Esophagus (tissue), 2 donors: ENCODE measurements around the gene TUBG1. TPM values are rescaled to one million over a fixed set of nuclear protein-coding genes. Genes with fewer than 3 reads are reported as not detected.

ENCODE experiments used
- H3K27ac ChIP-seq, 2 donors: one replicate each; pipeline ENCODE4 v1.5.1; 2013; ENCODE audit warnings: low read depth in 2 of 2, mild to moderate bottlenecking in 2 of 2, inconsistent platforms in 1 of 2, low read length in 1 of 2, moderate library complexity in 1 of 2
- H3K27me3 ChIP-seq, 2 donors: one replicate each; pipeline ENCODE4 v1.6.1; 2013; ENCODE audit warnings: low read length in 2 of 2, control low read depth in 1 of 2, mild to moderate bottlenecking in 1 of 2; ENCODE audit not compliant: insufficient read depth in 2 of 2, control insufficient read depth in 1 of 2
- H3K36me3 ChIP-seq, 2 donors: one replicate each; pipeline ENCODE4 v1.6.1; 2013; ENCODE audit warnings: low read length in 1 of 2; ENCODE audit not compliant: control insufficient read depth in 2 of 2, insufficient read depth in 2 of 2
- H3K4me1 ChIP-seq, 2 donors: one replicate each; pipeline ENCODE4 v1.6.1; 2013; ENCODE audit warnings: low read length in 1 of 2; ENCODE audit not compliant: control insufficient read depth in 2 of 2, insufficient read depth in 2 of 2
- H3K4me3 ChIP-seq, 2 donors: one replicate each; pipeline ENCODE4 v1.5.1; 2013; ENCODE audit warnings: low read length in 2 of 2, mild to moderate bottlenecking in 2 of 2, low read depth in 1 of 2, moderate library complexity in 1 of 2
- H3K9me3 ChIP-seq, 2 donors: one replicate each; pipeline ENCODE4 v1.6.1; 2013; ENCODE audit warnings: mild to moderate bottlenecking in 2 of 2, low read depth in 1 of 2, low read length in 1 of 2, moderate library complexity in 1 of 2; ENCODE audit not compliant: control insufficient read depth in 2 of 2, insufficient read depth in 1 of 2
- WGBS, 2 donors: extraction: QIAGEN DNeasy Blood & Tissue Kit; methylation state at CpG; one replicate each; pipeline ENCODE4 v1.1.7; 2013; 5-methylcytosine and 5-hydroxymethylcytosine counted together
- polyA plus RNA-seq, 2 donors: library from polyadenylated mRNA; stranded (reverse); fragments of 200-250 nt; gene quantifications; one replicate each; pipeline ENCODE4 v1.2.3, GENCODE V29; 2013
- donor health status: healthy with polysubstance abuse.
- donor health status: Bipolar disorder and iron deficiency.

Gene TUBG1
- polyA plus RNA-seq, 2 donors: 27.2 to 49.9 TPM

DNA sequence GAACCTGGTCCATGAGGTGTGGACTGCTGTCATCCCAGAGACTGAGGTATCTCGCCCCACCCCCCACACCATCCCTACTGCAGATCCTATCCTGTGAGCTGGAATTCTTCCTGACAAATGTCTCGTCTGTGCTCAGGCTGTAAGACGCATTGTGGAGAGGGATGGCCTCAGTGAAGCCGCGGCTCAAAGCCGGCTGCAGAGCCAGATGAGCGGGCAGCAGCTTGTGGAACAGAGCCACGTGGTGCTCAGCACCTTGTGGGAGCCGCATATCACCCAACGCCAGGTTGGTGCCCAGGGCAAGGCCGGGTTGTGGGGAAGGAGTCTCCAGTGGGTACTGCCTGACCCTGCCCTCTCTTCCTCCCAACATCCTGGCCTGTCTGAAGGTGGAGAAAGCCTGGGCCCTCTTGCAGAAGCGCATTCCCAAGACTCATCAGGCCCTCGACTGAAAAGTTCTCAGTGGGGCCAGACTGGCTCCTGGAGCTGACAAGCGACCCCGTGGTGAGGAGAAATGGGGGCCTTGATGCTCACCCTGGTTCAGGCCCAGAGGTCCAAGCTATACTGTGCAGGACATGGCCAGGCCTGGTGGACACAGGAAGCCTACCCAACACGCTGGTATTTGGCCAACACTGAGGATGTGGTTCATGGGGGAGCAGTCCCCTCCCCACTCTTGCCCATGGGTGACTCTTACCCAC, 43.8 kb upstream of the TUBG1 start:
- peak overlapping the region in 1 of 2 donors; percentile 94 for H3K27ac ChIP-seq
- peaks cover 18 to 38% of the 10 kb centered on the region in 2 donors for H3K36me3 ChIP-seq
- no peak overlapping the region for H3K4me3 ChIP-seq
- no peaks in the 10 kb centered on the region for H3K27me3 ChIP-seq
- 89 to 91% methylated on average over 16 of the region's 16 CpGs for WGBS, 2 donors
- H3K4me1 ChIP-seq: peaks cover 13 to 38% of the 10 kb centered on the region in 2 donors
- H3K9me3 ChIP-seq: no peaks in the 10 kb centered on the region

DNA sequence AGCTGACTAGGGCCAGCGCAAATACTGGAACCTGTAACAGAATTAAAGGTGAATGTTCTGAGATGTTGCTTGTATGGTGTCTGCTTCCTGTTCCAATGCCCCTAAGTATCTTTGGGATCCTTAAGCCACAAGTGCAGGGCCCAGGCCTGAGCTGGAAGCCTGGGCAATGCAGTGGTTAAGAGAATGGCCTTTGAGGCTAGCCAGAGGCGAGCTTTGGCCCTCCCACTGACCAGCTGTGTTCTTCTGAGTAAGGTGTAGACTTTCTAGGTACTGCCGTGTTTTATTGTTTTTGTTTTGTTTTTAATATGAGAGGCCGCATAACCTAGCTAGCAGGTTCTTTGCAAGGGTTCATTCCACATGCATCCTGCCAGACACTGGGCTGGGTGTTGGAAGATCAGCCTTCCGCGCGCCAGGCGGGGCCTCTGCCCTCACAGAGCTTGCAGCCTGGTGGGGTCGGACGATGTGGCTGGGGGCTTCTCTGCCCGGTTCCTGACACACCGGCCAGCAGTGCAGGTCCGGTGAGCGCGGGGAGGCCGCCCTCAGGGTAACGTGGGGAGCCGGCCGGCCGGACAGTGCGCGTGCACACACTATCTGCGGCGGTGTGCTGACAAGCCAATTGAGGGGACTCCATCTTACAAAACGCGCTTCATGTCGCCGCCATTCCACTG, 43.1 kb upstream of the TUBG1 start:
- H3K36me3 ChIP-seq: peaks cover 20 to 38% of the 10 kb centered on the region in 2 donors
- H3K27ac ChIP-seq: peak overlapping the region; percentile 89 to 94

DNA sequence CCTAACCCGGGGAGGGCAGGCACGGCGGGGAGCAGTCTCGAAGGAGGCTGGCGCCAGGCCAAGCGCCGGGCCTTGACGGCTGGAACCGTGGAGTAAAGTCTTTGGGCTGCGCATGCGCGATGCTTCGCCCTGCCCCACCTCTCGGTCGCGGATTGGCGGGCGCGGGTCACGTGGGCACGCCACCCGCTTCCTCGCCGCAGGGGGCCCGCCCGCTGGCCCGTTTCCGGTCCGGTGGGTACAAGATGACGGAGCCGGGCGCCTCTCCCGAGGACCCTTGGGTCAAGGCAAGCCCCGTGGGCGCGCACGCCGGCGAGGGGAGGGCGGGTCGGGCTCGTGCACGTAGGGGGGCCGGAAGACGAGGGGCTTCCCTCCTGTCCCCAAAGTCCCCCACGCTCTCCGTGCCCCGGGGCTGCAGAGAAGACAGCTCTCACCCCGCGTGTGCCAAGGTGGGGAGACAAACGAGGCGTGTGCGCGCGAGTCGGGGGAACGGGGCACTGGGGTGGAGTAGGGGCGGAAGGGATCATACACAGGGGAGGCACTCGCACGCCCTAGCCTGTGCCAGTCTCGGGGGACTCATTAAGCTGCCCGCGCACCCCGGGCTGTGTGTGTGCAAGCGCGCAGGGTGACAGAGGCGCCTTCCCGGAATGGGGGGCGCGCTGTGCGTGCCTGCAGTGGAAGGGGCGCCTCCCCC, 42.5 kb upstream of the TUBG1 start, which contains the start of gene MLX:
MLX (plus strand) TSS at position 218 of the 691 bp plus-strand sequence; CDS start at position 243, 25 bp downstream.
- no peaks in the 10 kb centered on the region for H3K9me3 ChIP-seq
- peaks cover 13 to 32% of the 10 kb centered on the region in 2 donors for H3K4me1 ChIP-seq
- H3K27me3 ChIP-seq: no peaks in the 10 kb centered on the region
- peak within 1 kb of the TSS; percentile 94 to 97 for H3K27ac ChIP-seq
- WGBS, 2 donors: 0 to 1% methylated on average over 70 to 72 of the region's 72 CpGs
- peak within 1 kb of the TSS; percentile 74 to 92 for H3K4me3 ChIP-seq
- H3K36me3 ChIP-seq: peaks cover 26 to 42% of the 10 kb centered on the region in 2 donors

More for the DNA sequence above, 43.1 kb upstream of the TUBG1 start:
- Histone ChIP-seq H3K9me3 (no peaks in the 10 kb centered on the region), H3K4me1 (peaks cover 13 to 35% of the 10 kb centered on the region in 2 donors), H3K4me3 (peak overlapping the region; percentile 74 to 92), H3K27me3 (no peaks in the 10 kb centered on the region)
- WGBS, 2 donors: 30 to 31% methylated on average over 28 of the region's 28 CpGs

DNA sequence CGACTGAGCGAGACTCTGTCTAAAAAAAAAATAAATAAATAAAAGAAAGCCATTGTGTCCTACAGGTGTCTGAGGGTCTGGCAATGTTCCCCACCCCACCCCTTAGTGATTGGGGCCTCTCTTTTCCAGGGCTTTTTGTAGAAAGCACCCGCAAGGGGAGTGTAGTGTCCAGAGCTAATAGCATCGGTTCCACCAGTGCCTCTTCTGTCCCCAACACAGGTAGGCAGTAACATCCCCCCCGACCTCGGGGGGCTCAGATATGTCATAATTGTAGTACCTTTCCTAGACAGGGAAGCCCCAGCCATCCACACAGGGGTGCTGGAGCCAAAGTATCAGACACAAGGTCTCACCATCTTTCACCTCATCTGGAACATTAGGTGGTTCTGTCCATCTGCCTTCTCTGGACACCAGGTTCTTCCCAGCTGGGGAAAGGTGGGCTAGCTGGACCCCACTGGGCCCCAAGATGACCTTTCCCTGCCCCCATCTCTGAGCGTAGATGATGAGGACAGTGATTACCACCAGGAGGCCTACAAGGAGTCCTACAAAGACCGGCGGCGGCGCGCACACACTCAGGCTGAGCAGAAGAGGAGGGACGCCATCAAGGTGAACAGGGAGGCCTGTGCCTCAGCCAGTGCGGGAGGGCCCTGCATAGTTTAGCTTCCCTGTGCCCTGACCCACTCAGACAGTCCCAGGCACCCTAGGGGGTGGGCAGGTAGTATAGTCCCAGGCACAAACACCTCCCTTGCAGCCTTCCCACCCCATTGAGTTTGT, 41.0 kb upstream of the TUBG1 start:
- WGBS, 2 donors: 85 to 87% methylated on average over 14 of the region's 14 CpGs
- Histone ChIP-seq H3K4me1 (peaks cover 9 to 24% of the 10 kb centered on the region in 2 donors), H3K27ac (peak overlapping the region in 1 of 2 donors; percentile 40), H3K9me3 (no peaks in the 10 kb centered on the region), H3K4me3 (no peak overlapping the region), H3K36me3 (peaks cover 40 to 54% of the 10 kb centered on the region in 2 donors), H3K27me3 (no peaks in the 10 kb centered on the region)

DNA sequence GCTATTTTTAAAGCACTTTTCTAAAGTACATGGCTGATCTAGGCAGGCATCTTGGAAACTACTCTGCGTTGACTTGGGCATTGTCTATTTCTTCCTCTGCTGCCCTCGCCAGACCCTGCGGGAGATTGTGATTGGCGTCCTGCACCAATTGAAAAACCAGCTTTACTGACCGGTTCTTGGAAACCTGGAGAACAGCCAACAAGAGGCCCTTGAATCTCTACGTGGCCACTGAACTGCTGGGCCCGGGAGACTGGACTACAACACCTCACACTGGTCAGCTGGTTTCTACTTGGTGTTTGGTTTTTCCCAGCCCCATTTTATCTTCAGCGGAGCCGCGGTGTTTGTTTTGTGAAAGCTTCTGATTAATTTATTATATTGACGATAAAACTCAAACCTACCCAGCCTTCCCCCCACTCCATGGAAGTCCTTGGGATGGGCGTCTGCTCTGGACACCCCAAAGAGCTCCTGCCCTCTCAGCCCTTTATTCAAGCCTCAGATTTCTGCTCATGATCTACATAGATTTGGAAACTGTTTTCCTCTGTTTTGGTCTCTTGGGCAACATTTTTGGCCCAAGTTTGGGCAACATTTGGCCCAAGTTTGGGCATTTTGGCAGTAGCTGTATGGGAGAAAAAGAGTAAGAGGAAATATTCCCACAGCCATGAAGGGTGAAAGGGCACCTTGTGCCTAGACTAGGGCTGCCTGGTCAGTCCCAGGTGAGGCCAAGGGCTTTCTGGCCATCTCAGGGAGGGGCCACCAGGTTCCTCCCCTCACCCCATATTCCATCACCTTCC, 37.9 kb upstream of the TUBG1 start:
- Histone ChIP-seq H3K27me3 (no peaks in the 10 kb centered on the region), H3K9me3 (no peaks in the 10 kb centered on the region), H3K4me1 (peaks cover 0 to 9% of the 10 kb centered on the region in 2 donors), H3K36me3 (peaks cover 42% of the 10 kb centered on the region in 2 donors), H3K27ac (no peak overlapping the region), H3K4me3 (no peak overlapping the region)
- 65 to 74% methylated on average over 12 of the region's 12 CpGs for WGBS, 2 donors

DNA sequence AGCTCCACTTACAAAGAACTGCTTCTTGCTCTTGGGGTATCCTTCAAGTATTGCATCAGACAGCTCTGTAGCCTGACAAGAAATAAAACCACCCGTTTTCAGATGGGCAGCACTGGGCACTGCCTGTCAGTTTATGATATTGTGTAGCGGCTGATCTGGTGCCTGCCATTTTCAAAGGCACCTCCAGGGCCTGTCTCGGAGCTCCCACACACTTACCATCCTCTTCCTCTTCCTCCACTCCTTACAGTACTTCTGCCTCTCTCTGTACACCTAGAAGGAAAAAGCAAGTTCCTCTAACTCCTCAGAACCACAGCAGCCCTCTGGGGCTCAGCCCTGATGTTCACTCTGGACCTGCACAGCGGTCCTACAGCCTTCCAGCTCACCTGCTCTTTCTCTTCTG, 36.4 kb upstream of the TUBG1 start:
- Histone ChIP-seq H3K36me3 (peaks cover 42% of the 10 kb centered on the region in 2 donors), H3K27me3 (no peaks in the 10 kb centered on the region), H3K4me1 (peaks cover 0 to 3% of the 10 kb centered on the region in 2 donors), H3K9me3 (no peaks in the 10 kb centered on the region), H3K27ac (no peak overlapping the region), H3K4me3 (no peak overlapping the region)
- 83 to 86% methylated on average over 4 of the region's 4 CpGs for WGBS, 2 donors

DNA sequence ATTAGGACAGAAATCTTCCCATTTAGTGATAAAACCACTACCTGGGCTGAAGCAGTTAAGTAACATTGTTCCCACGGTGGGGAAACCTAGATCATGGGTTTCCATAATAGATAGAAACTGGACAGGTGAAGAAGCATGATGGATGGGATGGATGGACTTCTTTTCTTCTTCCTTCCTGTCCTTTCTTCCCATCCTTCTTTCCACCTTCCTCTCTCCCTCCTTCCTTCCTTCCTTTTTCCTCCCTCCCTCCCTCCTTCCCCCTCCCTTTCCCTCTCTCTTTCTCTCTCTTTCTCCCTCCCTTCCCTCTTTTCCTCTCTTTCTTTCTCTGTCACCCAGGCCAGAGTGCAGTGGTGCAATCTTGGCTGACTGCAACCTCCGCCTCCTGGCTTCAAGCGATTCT, 35.0 kb upstream of the TUBG1 start:
- H3K36me3 ChIP-seq: peaks cover 30 to 34% of the 10 kb centered on the region in 2 donors

DNA sequence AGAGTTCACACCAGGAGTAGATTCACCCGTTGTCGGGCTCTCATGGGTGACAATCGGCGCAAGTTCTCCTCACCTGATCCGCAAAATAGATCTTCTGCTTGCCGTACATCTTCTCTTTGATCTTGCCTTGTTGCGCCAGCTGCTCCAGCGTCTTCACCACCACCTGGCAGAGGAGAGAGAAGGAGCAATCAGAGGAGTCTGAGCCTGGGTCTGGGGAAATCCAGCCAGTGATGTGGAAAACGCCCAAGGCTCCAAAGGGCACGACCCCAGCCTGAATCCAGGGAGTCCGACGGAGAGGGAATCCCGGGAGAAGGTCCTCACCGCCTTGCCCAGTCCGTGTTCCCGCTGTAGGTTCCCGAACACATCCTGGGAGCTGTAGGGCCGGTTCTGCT, 32.3 kb upstream of the TUBG1 start:
- Histone ChIP-seq H3K27me3 (no peaks in the 10 kb centered on the region), H3K9me3 (no peaks in the 10 kb centered on the region), H3K36me3 (peaks cover 28 to 30% of the 10 kb centered on the region in 2 donors), H3K4me3 (peak overlapping the region; percentile 53 to 82), H3K27ac (peak overlapping the region; percentile 22 to 44), H3K4me1 (no peaks in the 10 kb centered on the region)
- WGBS, 2 donors: 2 to 4% methylated on average over 18 of the region's 18 CpGs

More for the DNA sequence above, 35.0 kb upstream of the TUBG1 start:
- 79 to 81% methylated on average over 3 of the region's 3 CpGs for WGBS, 2 donors
- Histone ChIP-seq H3K4me3 (no peak overlapping the region), H3K27me3 (no peaks in the 10 kb centered on the region), H3K9me3 (no peaks in the 10 kb centered on the region), H3K4me1 (no peaks in the 10 kb centered on the region), H3K27ac (no peak overlapping the region)
